Activated T-cell treated with anti-CD3 and anti-CD28 coated beads, Interleukin-2, amount 50 U/mL, for 4 hours (primary cell): ENCODE data around the gene METTL22. TPM values are rescaled to one million over a fixed set of nuclear protein-coding genes. Genes with fewer than 3 reads are reported as not detected.
A peak's percentile ranks its signal among the peaks of the same experiment; 100 is the strongest.

ENCODE experiments used
- ATAC-seq, 2 donors: fragments of 200-7000 bp; cut with Tn5 transposase; one replicate each; pipeline ENCODE4 v1.10.0; 2021
- DNase-seq: peaks from one replicate; pipeline ENCODE4 v3.0.0-alpha.2; 2020
- H3K27me3 Mint-ChIP-seq: one replicate; pipeline ENCODE4 v1.8.0; 2021; ENCODE audit warnings: low read depth, mixed read lengths
- H3K36me3 Mint-ChIP-seq: one replicate; pipeline ENCODE4 v1.8.0; 2022; ENCODE audit warnings: mixed read lengths; ENCODE audit not compliant: insufficient read depth
- H3K4me1 Mint-ChIP-seq: one replicate; pipeline ENCODE4 v1.8.0; 2021; ENCODE audit warnings: low read depth, mixed read lengths
- H3K4me3 Mint-ChIP-seq: one replicate; pipeline ENCODE4 v1.8.0; 2021; ENCODE audit warnings: mild to moderate bottlenecking, moderate library complexity, mixed read lengths
- H3K9me3 Mint-ChIP-seq: one replicate; pipeline ENCODE4 v1.8.0; 2021; ENCODE audit warnings: mixed read lengths
- total RNA-seq, 3 donors: library from RNA; stranded (reverse); gene quantifications; one replicate each; pipeline ENCODE4 v1.2.1, GENCODE V29; 2021

The METTL22 gene
- total RNA-seq, 3 donors from 2014 or later = 18.7 to 20.0 (median 19.1) TPM

GRCh38 chr16:8676160-8676547, 54.7 kb downstream of the METTL22 start:
- H3K9me3 Mint-ChIP-seq = peaks cover 8% of the 10 kb centered on the region
- H3K27me3 Mint-ChIP-seq = no peaks in the 10 kb centered on the region
- DNase-seq (no peak), ATAC-seq (no peak)
- H3K36me3 Mint-ChIP-seq = peaks cover 8% of the 10 kb centered on the region
- H3K4me3 Mint-ChIP-seq = peak overlapping the region; percentile 93
- peaks cover 21% of the 10 kb centered on the region for H3K4me1 Mint-ChIP-seq

GRCh38 chr16:8676737-8677375, 55.4 kb downstream of the METTL22 start:
- Mint-ChIP-seq H3K27me3 (no peaks in the 10 kb centered on the region), H3K36me3 (peaks cover 8% of the 10 kb centered on the region), H3K4me1 (peaks cover 21% of the 10 kb centered on the region), H3K4me3 (no peak overlapping the region), H3K9me3 (peaks cover 8% of the 10 kb centered on the region)
- DNase-seq (no peak), ATAC-seq (no peak)

GRCh38 chr16:8677481-8677880, 56.0 kb downstream of the METTL22 start:
- no peaks in the 10 kb centered on the region for H3K27me3 Mint-ChIP-seq
- peaks cover 8% of the 10 kb centered on the region for H3K9me3 Mint-ChIP-seq
- DNase-seq (no peak), ATAC-seq (no peak)
- peaks cover 21% of the 10 kb centered on the region for H3K4me1 Mint-ChIP-seq
- no peak overlapping the region for H3K4me3 Mint-ChIP-seq
- H3K36me3 Mint-ChIP-seq = peaks cover 8% of the 10 kb centered on the region

- peaks cover 8% of the 10 kb centered on the region for H3K36me3 Mint-ChIP-seq
- no peak overlapping the region for H3K4me3 Mint-ChIP-seq
- no peak for DNase-seq
- no peaks in the 10 kb centered on the region for H3K27me3 Mint-ChIP-seq
- no peak for ATAC-seq
- peaks cover 8% of the 10 kb centered on the region for H3K9me3 Mint-ChIP-seq
- H3K4me1 Mint-ChIP-seq = peaks cover 21% of the 10 kb centered on the region
Observed at GRCh38 chr16:8678068-8678927, 56.8 kb downstream of the METTL22 start.

GRCh38 chr16:8679151-8679550, 57.7 kb downstream of the METTL22 start:
- H3K27me3 Mint-ChIP-seq = no peaks in the 10 kb centered on the region
- peaks cover 15% of the 10 kb centered on the region for H3K36me3 Mint-ChIP-seq
- no peak for ATAC-seq
- no peak for DNase-seq
- H3K9me3 Mint-ChIP-seq = peaks cover 8% of the 10 kb centered on the region
- H3K4me1 Mint-ChIP-seq = peaks cover 17% of the 10 kb centered on the region
- no peak overlapping the region for H3K4me3 Mint-ChIP-seq

- no peak overlapping the region for H3K4me3 Mint-ChIP-seq
- H3K36me3 Mint-ChIP-seq = peaks cover 20% of the 10 kb centered on the region
- no peaks in the 10 kb centered on the region for H3K27me3 Mint-ChIP-seq
- ATAC-seq = no peak
- DNase-seq = no peak
- H3K4me1 Mint-ChIP-seq = peaks cover 3% of the 10 kb centered on the region
- H3K9me3 Mint-ChIP-seq = peaks cover 8% of the 10 kb centered on the region
Observed at GRCh38 chr16:8682551-8683259, 61.2 kb downstream of the METTL22 start.

GRCh38 chr16:8683640-8684039, 62.1 kb downstream of the METTL22 start:
- peaks cover 22% of the 10 kb centered on the region for H3K36me3 Mint-ChIP-seq
- H3K4me1 Mint-ChIP-seq = peaks cover 3% of the 10 kb centered on the region
- ATAC-seq (no peak), DNase-seq (no peak)
- H3K27me3 Mint-ChIP-seq = no peaks in the 10 kb centered on the region
- H3K4me3 Mint-ChIP-seq = no peak overlapping the region
- peaks cover 8% of the 10 kb centered on the region for H3K9me3 Mint-ChIP-seq

- H3K4me3 Mint-ChIP-seq = no peak overlapping the region
- no peak for ATAC-seq
- no peaks in the 10 kb centered on the region for H3K27me3 Mint-ChIP-seq
Observed at GRCh38 chr16:8685617-8686016, 64.1 kb downstream of the METTL22 start.

GRCh38 chr16:8686031-8686621, 64.6 kb downstream of the METTL22 start:
- no peaks in the 10 kb centered on the region for H3K4me1 Mint-ChIP-seq
- no peak overlapping the region for H3K4me3 Mint-ChIP-seq
- peaks cover 30% of the 10 kb centered on the region for H3K36me3 Mint-ChIP-seq
- no peaks in the 10 kb centered on the region for H3K27me3 Mint-ChIP-seq
- peaks cover 14% of the 10 kb centered on the region for H3K9me3 Mint-ChIP-seq
- ATAC-seq = no peak
- no peak for DNase-seq

More at GRCh38 chr16:8685617-8686016, 64.1 kb downstream of the METTL22 start:
- no peaks in the 10 kb centered on the region for H3K4me1 Mint-ChIP-seq
- peaks cover 13% of the 10 kb centered on the region for H3K9me3 Mint-ChIP-seq
- DNase-seq = no peak
- H3K36me3 Mint-ChIP-seq = peaks cover 28% of the 10 kb centered on the region

- no peaks in the 10 kb centered on the region for H3K27me3 Mint-ChIP-seq
- H3K9me3 Mint-ChIP-seq = peaks cover 14% of the 10 kb centered on the region
- no peak overlapping the region for H3K4me3 Mint-ChIP-seq
- H3K36me3 Mint-ChIP-seq = peaks cover 30% of the 10 kb centered on the region
- DNase-seq = no peak
- no peak for ATAC-seq
- H3K4me1 Mint-ChIP-seq = no peaks in the 10 kb centered on the region
Observed at GRCh38 chr16:8686879-8687278, 65.4 kb downstream of the METTL22 start.

- no peaks in the 10 kb centered on the region for H3K27me3 Mint-ChIP-seq
- no peaks in the 10 kb centered on the region for H3K4me1 Mint-ChIP-seq
- no peak for DNase-seq
- peaks cover 22% of the 10 kb centered on the region for H3K36me3 Mint-ChIP-seq
- H3K4me3 Mint-ChIP-seq = no peak overlapping the region
- peaks cover 14% of the 10 kb centered on the region for H3K9me3 Mint-ChIP-seq
- ATAC-seq = no peak
Observed at GRCh38 chr16:8689686-8690085, 68.2 kb downstream of the METTL22 start.

- no peak for DNase-seq
- ATAC-seq = no peak
- Mint-ChIP-seq H3K27me3 (no peaks in the 10 kb centered on the region), H3K9me3 (peaks cover 14% of the 10 kb centered on the region), H3K36me3 (peaks cover 20% of the 10 kb centered on the region), H3K4me1 (no peaks in the 10 kb centered on the region), H3K4me3 (no peak overlapping the region)
Observed at GRCh38 chr16:8691728-8692127, 70.2 kb downstream of the METTL22 start.

- ATAC-seq = no peak
- H3K36me3 Mint-ChIP-seq = peaks cover 18% of the 10 kb centered on the region
- H3K27me3 Mint-ChIP-seq = no peaks in the 10 kb centered on the region
- peaks cover 7% of the 10 kb centered on the region for H3K9me3 Mint-ChIP-seq
- H3K4me3 Mint-ChIP-seq = no peak overlapping the region
- no peak for DNase-seq
- H3K4me1 Mint-ChIP-seq = no peaks in the 10 kb centered on the region
Observed at GRCh38 chr16:8694795-8695728, 73.6 kb downstream of the METTL22 start.
